GM12878 (cell line): ENCODE results near the gene CSNK1G1. TPM values are rescaled to one million over a fixed set of nuclear protein-coding genes. Genes with fewer than 3 reads are reported as not detected.
"Not testable (repeated sequence)": the region's sequence is repeated elsewhere in the genome, so short reads cannot be mapped to it uniquely, and the experiment has no call there.

Source experiments
- ATAC-seq: fragments of 200-7000 bp; cut with Tn5 transposase; 3 replicates; pipeline ENCODE4 v1.9.1; 2020; ENCODE audit warnings: mild to moderate bottlenecking, moderate library complexity
- BruUV-seq: library from RNA; stranded (reverse); fragments of 400-500 nt; replicated peaks from 2 replicates; lab custom pipeline; 2021; lab: Mats Ljungman, UMichigan
- CTCF ChIA-PET: fragments of 300-600 bp; sonication (Branson Sonifier 250); formaldehyde crosslinking; extraction: SDS; loops from one replicate; lab custom pipeline; 2021; ENCODE audit warnings: inconsistent platforms; lab: Yijun Ruan, JAX
- POLR2A ChIA-PET: fragments of 350-600 bp; formaldehyde crosslinking; extraction: SDS; loops from one replicate; lab custom pipeline; 2021; ENCODE audit warnings: inconsistent platforms; lab: Charles Lee
- RAD21 ChIA-PET: fragments of 300-600 bp; sonication (Branson Sonifier 250); formaldehyde crosslinking; loops from one replicate; lab custom pipeline; 2023; ENCODE audit warnings: antibody characterized with exemption; ENCODE audit not compliant: unreplicated experiment; lab: Charles Lee
- SMC1A ChIA-PET: fragments of 300-600 bp; sonication (Branson Sonifier 250); formaldehyde crosslinking; loops from one replicate; lab custom pipeline; 2023; ENCODE audit not compliant: unreplicated experiment, uncharacterized antibody; lab: Charles Lee
- DNase-seq: peaks from one replicate; pipeline ENCODE4 v3.0.0-alpha.2; 2011; ENCODE audit warnings: low read depth, low spot score
- FAIRE-seq: peaks from 3 replicates; lab custom pipeline; 2011; peaks lifted over from hg19 to GRCh38; lab: Jason Lieb, UNC
- H2AFZ ChIP-seq: 2 replicates; pipeline ENCODE4 v1.6.0; 2011; ENCODE audit warnings: low read depth, low read length, control low read depth; ENCODE audit not compliant: control insufficient read depth
- H3K27ac ChIP-seq: 2 replicates; pipeline ENCODE4 v1.5.1; 2011; ENCODE audit warnings: control low read depth; ENCODE audit not compliant: control insufficient read depth, insufficient read depth
- H3K27me3 ChIP-seq, 2 experiments: replicated peaks in 1 of 2; 2 replicates each; pipeline versions ENCODE4 v1.6.0 to v1.6.1; 2011; ENCODE audit warnings: low read length in 1 of 2; ENCODE audit not compliant: control insufficient read depth in 2 of 2, insufficient read depth in 2 of 2
- H3K36me3 ChIP-seq, 2 experiments: 2 replicates each; pipeline ENCODE4 v1.5.1; 2011; ENCODE audit warnings: low read length in 1 of 2; ENCODE audit not compliant: control insufficient read depth in 2 of 2, insufficient read depth in 2 of 2
- H3K4me1 ChIP-seq: 2 replicates; pipeline ENCODE4 v1.6.1; 2011; ENCODE audit warnings: mild to moderate bottlenecking, low read length, moderate library complexity, mixed read lengths; ENCODE audit not compliant: control insufficient read depth, insufficient read depth
- H3K4me2 ChIP-seq: 2 replicates; pipeline ENCODE4 v1.6.0; 2011; ENCODE audit warnings: control low read depth; ENCODE audit not compliant: control insufficient read depth, insufficient read depth
- H3K4me3 ChIP-seq: fragments of 200-600 bp; sonication (generic); 2 replicates; pipeline ENCODE4 v1.5.1; 2016
- H3K79me2 ChIP-seq: 2 replicates; pipeline ENCODE4 v1.6.0; 2011; ENCODE audit warnings: low read length; ENCODE audit not compliant: control insufficient read depth, insufficient read depth
- H3K9ac ChIP-seq: 2 replicates; pipeline ENCODE4 v1.8.0; 2011; ENCODE audit warnings: low read length, control low read depth, mixed read lengths; ENCODE audit not compliant: control insufficient read depth, insufficient read depth
- H3K9me3 ChIP-seq: replicated peaks from 3 replicates; pipeline ENCODE4 v1.5.1; 2011; ENCODE audit warnings: mild to moderate bottlenecking, low read length; ENCODE audit not compliant: control insufficient read depth, insufficient read depth
- H4K20me1 ChIP-seq: 2 replicates; pipeline ENCODE4 v1.6.0; 2011; ENCODE audit not compliant: control insufficient read depth, insufficient read depth
- BRCA1 ChIP-seq: IDR thresholded peaks from 2 replicates; pipeline ENCODE4 v1.6.1; 2011; ENCODE audit warnings: low read depth, low read length, improper control_type of control experiment
- PML ChIP-seq: IDR thresholded peaks from 2 replicates; pipeline ENCODE4 v1.6.1; 2012; ENCODE audit warnings: low read length, inconsistent platforms
- SMARCA5 ChIP-seq: fragments of 450-650 bp; IDR thresholded peaks from 2 replicates; pipeline ENCODE4 v1.6.1; 2017; ENCODE audit warnings: mild to moderate bottlenecking
- YBX1 ChIP-seq: fragments of 450-650 bp; IDR thresholded peaks from 2 replicates; pipeline ENCODE4 v1.6.1; 2016; ENCODE audit warnings: antibody characterized with exemption
- WGBS: methylation state at CpG from one replicate; pipeline ENCODE4 v1.1.6; 2016; ENCODE audit warnings: low lambda C conversion rate; ENCODE audit not compliant: insufficient replicate concordance, insufficient coverage; ENCODE audit errors: missing lambda C conversion rate; 5-methylcytosine and 5-hydroxymethylcytosine counted together
- in situ Hi-C: fragments of 300-500 bp; cut with MboI; formaldehyde crosslinking; loops from 9 replicates; pipeline ENCODE4 v1.14.3; 2018; ENCODE audit warnings: mixed read lengths
- intact Hi-C: fragments of 100-400 bp; cut with micrococcal nuclease; formaldehyde crosslinking; loops from one replicate; pipeline ENCODE4 v1.14.2; 2022; ENCODE audit not compliant: unreplicated experiment
- polyA plus RNA-seq, 11 experiments: library from polyadenylated mRNA; depleted of rRNA in 4 of 11; unstranded in 6 of 11; stranded (reverse) in 5 of 11; fragments of >200 nt; fragmentation: Nextera tagmentation in 4 of 11; fragmentation: Illumina TruSeq in 1 of 11; extraction: Ambion mirVana in 4 of 11; extraction: Trizol in 1 of 11; gene quantifications; 1 replicate in 1 of 11; 2 replicates in 10 of 11; pipeline versions ENCODE4 v1.2.1 to v1.2.3, GENCODE V29; 2011 to 2016; ENCODE audit warnings: inconsistent platforms in 2 of 11, missing spikeins in 2 of 11, low read depth in 1 of 11
- total RNA-seq, 4 experiments: library from RNA; depleted of rRNA in 3 of 4; stranded (reverse); fragments of >200 nt in 3 of 4; fragmentation: Illumina TruSeq in 1 of 4; extraction: Trizol in 1 of 4; gene quantifications; 2 replicates each; pipeline versions ENCODE4 v1.2.1 to v1.2.3, GENCODE V29; 2013 to 2021
- TF ChIP-seq, protein P1 (sequence below): fragments of 150-350 bp; IDR thresholded peaks from 2 replicates; pipeline ENCODE4 v1.6.1; 2016; ENCODE audit warnings: low read depth, low read length
- TF ChIP-seq, protein P2 (sequence below): IDR thresholded peaks from 2 replicates; pipeline ENCODE4 v1.6.1; 2012; ENCODE audit warnings: mild to moderate bottlenecking, low read depth, low read length
- TF ChIP-seq, protein P3 (sequence below): fragments of 450-650 bp; IDR thresholded peaks from 2 replicates; pipeline ENCODE4 v1.6.1; 2018; ENCODE audit warnings: mild to moderate bottlenecking, low read depth, moderate library complexity; ENCODE audit not compliant: partially characterized antibody

CSNK1G1 gene
- total and polyA plus RNA-seq, 10 of the 15 experiments (the other 5 are each of a cell fraction or from before 2014, with no cell fraction given), result 6.1 to 23.4 (median 15.3) TPM

DNA sequence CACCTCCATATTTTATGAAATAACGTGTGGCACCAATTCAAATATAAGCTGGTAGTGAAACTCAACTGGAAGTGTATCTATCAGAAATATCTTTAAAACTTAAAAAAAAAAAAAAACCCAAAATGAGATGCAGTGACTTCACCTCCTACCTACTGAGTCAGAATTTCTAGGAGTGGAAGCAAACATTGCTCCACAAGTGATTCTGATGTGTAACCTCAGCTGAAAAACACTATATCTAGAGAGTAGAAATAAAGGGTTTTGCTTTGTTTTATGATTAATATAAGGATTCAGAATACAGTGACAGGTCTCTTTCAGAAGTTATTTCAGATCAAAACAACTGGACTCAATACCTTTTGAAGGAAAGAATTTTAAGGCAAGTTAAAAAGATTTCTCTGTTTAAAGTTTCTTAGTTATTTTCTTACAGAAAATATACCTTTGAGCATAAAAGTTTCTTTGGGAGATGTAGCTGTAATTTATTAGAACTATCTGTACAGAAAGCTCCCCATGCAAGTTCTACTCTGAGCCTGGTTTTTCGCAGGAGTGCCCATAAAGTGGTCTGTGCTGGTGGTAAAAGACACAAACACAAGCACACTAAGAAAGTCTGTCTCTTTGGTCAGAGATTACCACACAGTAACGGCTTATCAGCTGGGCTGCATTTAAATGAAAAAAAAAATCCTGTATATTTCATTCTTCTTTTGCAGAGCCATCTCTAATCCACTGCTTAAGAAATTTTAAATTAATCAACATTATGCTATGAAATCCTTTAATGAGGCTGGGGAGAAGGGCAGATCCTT lies 133.2 kb downstream of the CSNK1G1 start (continued):
- TF ChIP-seq, protein P1, sequence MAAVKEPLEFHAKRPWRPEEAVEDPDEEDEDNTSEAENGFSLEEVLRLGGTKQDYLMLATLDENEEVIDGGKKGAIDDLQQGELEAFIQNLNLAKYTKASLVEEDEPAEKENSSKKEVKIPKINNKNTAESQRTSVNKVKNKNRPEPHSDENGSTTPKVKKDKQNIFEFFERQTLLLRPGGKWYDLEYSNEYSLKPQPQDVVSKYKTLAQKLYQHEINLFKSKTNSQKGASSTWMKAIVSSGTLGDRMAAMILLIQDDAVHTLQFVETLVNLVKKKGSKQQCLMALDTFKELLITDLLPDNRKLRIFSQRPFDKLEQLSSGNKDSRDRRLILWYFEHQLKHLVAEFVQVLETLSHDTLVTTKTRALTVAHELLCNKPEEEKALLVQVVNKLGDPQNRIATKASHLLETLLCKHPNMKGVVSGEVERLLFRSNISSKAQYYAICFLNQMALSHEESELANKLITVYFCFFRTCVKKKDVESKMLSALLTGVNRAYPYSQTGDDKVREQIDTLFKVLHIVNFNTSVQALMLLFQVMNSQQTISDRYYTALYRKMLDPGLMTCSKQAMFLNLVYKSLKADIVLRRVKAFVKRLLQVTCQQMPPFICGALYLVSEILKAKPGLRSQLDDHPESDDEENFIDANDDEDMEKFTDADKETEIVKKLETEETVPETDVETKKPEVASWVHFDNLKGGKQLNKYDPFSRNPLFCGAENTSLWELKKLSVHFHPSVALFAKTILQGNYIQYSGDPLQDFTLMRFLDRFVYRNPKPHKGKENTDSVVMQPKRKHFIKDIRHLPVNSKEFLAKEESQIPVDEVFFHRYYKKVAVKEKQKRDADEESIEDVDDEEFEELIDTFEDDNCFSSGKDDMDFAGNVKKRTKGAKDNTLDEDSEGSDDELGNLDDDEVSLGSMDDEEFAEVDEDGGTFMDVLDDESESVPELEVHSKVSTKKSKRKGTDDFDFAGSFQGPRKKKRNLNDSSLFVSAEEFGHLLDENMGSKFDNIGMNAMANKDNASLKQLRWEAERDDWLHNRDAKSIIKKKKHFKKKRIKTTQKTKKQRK, result no peak
- TF ChIP-seq BRCA1 (no peak), YBX1 (no peak), SMARCA5 (no peak), PML (no peak)
- TF ChIP-seq, protein P2, sequence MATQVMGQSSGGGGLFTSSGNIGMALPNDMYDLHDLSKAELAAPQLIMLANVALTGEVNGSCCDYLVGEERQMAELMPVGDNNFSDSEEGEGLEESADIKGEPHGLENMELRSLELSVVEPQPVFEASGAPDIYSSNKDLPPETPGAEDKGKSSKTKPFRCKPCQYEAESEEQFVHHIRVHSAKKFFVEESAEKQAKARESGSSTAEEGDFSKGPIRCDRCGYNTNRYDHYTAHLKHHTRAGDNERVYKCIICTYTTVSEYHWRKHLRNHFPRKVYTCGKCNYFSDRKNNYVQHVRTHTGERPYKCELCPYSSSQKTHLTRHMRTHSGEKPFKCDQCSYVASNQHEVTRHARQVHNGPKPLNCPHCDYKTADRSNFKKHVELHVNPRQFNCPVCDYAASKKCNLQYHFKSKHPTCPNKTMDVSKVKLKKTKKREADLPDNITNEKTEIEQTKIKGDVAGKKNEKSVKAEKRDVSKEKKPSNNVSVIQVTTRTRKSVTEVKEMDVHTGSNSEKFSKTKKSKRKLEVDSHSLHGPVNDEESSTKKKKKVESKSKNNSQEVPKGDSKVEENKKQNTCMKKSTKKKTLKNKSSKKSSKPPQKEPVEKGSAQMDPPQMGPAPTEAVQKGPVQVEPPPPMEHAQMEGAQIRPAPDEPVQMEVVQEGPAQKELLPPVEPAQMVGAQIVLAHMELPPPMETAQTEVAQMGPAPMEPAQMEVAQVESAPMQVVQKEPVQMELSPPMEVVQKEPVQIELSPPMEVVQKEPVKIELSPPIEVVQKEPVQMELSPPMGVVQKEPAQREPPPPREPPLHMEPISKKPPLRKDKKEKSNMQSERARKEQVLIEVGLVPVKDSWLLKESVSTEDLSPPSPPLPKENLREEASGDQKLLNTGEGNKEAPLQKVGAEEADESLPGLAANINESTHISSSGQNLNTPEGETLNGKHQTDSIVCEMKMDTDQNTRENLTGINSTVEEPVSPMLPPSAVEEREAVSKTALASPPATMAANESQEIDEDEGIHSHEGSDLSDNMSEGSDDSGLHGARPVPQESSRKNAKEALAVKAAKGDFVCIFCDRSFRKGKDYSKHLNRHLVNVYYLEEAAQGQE, result no peak
- TF ChIP-seq, protein P3, sequence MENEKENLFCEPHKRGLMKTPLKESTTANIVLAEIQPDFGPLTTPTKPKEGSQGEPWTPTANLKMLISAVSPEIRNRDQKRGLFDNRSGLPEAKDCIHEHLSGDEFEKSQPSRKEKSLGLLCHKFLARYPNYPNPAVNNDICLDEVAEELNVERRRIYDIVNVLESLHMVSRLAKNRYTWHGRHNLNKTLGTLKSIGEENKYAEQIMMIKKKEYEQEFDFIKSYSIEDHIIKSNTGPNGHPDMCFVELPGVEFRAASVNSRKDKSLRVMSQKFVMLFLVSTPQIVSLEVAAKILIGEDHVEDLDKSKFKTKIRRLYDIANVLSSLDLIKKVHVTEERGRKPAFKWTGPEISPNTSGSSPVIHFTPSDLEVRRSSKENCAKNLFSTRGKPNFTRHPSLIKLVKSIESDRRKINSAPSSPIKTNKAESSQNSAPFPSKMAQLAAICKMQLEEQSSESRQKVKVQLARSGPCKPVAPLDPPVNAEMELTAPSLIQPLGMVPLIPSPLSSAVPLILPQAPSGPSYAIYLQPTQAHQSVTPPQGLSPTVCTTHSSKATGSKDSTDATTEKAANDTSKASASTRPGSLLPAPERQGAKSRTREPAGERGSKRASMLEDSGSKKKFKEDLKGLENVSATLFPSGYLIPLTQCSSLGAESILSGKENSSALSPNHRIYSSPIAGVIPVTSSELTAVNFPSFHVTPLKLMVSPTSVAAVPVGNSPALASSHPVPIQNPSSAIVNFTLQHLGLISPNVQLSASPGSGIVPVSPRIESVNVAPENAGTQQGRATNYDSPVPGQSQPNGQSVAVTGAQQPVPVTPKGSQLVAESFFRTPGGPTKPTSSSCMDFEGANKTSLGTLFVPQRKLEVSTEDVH, result no peak

DNA sequence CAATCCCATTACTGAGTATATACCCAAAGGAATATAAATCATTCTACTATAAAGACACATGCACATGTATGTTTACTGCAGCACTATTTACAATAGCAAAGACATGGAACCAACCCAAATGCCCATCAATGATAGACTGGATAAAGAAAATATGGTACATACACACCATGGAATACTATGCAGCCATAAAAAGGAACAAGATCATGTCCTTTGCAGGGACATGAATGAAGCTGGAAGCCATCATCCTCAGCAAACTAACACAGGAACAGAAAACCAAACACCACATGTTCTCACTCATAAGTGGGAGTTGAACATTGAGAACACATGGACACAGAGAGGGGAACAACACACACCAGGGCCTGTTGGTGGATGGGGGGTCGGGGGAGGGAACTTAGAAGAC lies 134.1 kb downstream of the CSNK1G1 start:
- H4K20me1 ChIP-seq, POLR2A ChIA-PET, H3K4me1 ChIP-seq, FAIRE-seq, ATAC-seq, H3K4me3 ChIP-seq, DNase-seq, H3K79me2 ChIP-seq, RAD21 ChIA-PET, intact Hi-C loops, BruUV-seq, H3K9me3 ChIP-seq, H2AFZ ChIP-seq, H3K27me3 ChIP-seq, H3K36me3 ChIP-seq, H3K27ac ChIP-seq, H3K9ac ChIP-seq, CTCF ChIA-PET, H3K4me2 ChIP-seq: not testable (repeated sequence)
- SMC1A ChIA-PET, result interaction anchor here (1.4 to 1.5 kb wide), 2 partner anchors 9 to 12 kb away, joined by 3 to 5 read pairs; no protein-coding TSS in a partner anchor
- in situ Hi-C loops, result loop anchor here (25.0 kb wide), 1 partner anchor 440 kb away; no protein-coding TSS in a partner anchor
- WGBS, result 100% methylated on average over 1 of the region's 1 CpG
